ENCODE data around the gene HOMER2. TPM values are rescaled to one million over a fixed set of nuclear protein-coding genes. Genes with fewer than 3 reads are reported as not detected.
A peak's percentile ranks its signal among the peaks of the same experiment; 100 is the strongest.

HOMER2 gene
- total and polyA plus RNA-seq, 9 of the 15 experiments (the other 6 are each of a cell fraction or from before 2014, with no cell fraction given), result 0.13 to 0.47 (median 0.29) TPM; not detected in 1

DNA sequence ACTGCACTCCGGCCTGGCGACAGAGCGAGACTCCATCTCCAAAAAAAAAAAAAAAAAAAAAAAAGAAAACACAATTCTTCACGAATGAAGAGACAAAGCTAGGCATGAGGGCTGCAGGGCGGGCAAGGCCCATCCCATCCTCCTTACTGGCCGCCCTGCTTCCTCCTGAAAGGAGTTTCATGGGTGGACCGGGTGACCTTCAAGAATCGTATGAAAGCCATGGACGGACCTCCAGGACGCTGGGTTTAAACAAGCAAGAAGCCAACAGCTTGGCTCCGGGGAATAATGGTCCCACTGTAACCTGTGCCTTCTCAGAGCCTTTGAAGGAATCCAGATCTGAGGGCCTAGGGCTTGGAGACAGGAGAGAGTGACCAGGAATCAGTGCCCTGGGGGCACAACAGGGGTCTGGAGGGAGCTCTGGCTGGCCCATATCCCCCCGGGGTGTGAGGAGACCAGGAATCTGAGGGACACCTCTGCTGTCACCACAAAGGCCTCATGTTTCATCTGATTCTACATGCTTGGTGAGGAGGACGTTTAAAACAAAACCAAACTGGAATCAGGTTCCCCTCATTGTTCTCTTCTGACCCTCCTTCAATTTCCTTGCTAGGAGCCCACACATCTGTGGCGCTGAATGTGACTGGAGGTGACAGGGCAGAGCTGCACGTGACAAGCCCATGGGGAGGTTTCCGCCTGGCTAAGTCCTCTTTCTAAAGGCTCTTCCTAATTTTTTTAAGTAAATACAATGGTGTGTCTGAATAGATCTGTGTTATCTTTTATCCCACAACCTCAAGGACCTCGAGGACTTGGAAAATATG lies 97.0 kb downstream of the HOMER2 start (continued):
- TF ChIP-seq, protein P1, sequence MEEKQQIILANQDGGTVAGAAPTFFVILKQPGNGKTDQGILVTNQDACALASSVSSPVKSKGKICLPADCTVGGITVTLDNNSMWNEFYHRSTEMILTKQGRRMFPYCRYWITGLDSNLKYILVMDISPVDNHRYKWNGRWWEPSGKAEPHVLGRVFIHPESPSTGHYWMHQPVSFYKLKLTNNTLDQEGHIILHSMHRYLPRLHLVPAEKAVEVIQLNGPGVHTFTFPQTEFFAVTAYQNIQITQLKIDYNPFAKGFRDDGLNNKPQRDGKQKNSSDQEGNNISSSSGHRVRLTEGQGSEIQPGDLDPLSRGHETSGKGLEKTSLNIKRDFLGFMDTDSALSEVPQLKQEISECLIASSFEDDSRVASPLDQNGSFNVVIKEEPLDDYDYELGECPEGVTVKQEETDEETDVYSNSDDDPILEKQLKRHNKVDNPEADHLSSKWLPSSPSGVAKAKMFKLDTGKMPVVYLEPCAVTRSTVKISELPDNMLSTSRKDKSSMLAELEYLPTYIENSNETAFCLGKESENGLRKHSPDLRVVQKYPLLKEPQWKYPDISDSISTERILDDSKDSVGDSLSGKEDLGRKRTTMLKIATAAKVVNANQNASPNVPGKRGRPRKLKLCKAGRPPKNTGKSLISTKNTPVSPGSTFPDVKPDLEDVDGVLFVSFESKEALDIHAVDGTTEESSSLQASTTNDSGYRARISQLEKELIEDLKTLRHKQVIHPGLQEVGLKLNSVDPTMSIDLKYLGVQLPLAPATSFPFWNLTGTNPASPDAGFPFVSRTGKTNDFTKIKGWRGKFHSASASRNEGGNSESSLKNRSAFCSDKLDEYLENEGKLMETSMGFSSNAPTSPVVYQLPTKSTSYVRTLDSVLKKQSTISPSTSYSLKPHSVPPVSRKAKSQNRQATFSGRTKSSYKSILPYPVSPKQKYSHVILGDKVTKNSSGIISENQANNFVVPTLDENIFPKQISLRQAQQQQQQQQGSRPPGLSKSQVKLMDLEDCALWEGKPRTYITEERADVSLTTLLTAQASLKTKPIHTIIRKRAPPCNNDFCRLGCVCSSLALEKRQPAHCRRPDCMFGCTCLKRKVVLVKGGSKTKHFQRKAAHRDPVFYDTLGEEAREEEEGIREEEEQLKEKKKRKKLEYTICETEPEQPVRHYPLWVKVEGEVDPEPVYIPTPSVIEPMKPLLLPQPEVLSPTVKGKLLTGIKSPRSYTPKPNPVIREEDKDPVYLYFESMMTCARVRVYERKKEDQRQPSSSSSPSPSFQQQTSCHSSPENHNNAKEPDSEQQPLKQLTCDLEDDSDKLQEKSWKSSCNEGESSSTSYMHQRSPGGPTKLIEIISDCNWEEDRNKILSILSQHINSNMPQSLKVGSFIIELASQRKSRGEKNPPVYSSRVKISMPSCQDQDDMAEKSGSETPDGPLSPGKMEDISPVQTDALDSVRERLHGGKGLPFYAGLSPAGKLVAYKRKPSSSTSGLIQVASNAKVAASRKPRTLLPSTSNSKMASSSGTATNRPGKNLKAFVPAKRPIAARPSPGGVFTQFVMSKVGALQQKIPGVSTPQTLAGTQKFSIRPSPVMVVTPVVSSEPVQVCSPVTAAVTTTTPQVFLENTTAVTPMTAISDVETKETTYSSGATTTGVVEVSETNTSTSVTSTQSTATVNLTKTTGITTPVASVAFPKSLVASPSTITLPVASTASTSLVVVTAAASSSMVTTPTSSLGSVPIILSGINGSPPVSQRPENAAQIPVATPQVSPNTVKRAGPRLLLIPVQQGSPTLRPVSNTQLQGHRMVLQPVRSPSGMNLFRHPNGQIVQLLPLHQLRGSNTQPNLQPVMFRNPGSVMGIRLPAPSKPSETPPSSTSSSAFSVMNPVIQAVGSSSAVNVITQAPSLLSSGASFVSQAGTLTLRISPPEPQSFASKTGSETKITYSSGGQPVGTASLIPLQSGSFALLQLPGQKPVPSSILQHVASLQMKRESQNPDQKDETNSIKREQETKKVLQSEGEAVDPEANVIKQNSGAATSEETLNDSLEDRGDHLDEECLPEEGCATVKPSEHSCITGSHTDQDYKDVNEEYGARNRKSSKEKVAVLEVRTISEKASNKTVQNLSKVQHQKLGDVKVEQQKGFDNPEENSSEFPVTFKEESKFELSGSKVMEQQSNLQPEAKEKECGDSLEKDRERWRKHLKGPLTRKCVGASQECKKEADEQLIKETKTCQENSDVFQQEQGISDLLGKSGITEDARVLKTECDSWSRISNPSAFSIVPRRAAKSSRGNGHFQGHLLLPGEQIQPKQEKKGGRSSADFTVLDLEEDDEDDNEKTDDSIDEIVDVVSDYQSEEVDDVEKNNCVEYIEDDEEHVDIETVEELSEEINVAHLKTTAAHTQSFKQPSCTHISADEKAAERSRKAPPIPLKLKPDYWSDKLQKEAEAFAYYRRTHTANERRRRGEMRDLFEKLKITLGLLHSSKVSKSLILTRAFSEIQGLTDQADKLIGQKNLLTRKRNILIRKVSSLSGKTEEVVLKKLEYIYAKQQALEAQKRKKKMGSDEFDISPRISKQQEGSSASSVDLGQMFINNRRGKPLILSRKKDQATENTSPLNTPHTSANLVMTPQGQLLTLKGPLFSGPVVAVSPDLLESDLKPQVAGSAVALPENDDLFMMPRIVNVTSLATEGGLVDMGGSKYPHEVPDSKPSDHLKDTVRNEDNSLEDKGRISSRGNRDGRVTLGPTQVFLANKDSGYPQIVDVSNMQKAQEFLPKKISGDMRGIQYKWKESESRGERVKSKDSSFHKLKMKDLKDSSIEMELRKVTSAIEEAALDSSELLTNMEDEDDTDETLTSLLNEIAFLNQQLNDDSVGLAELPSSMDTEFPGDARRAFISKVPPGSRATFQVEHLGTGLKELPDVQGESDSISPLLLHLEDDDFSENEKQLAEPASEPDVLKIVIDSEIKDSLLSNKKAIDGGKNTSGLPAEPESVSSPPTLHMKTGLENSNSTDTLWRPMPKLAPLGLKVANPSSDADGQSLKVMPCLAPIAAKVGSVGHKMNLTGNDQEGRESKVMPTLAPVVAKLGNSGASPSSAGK (IDR thresholded peaks at IDR 0.05), result peak; percentile 85
- TF ChIP-seq E2F8 (IDR thresholded peaks at IDR 0.05; ENCODE audit: low read depth, partially characterized antibody) (no peak), NFYB (IDR thresholded peaks at IDR 0.05; ENCODE audit: extremely low read depth, insufficient read length) (no peak), KHSRP (IDR thresholded peaks at IDR 0.05) (no peak), SOX6 (IDR thresholded peaks at IDR 0.05) (peak; percentile 84), FOXA3 (CRISPR knock-in tag; conservative IDR thresholded peaks at IDR 0.05 in 1 of 2, IDR thresholded peaks at IDR 0.05 in 1 of 2) (0 out of 4 replicates have a peak, but pooled peaks of 1 of the 2 experiments have one; percentile 37), ZNF12 (CRISPR knock-in tag; IDR thresholded peaks at IDR 0.05) (no peak), EP300 (IDR thresholded peaks at IDR 0.05; ENCODE audit: low read length) (0 out of 2 replicates have a peak, but pooled peaks have one; percentile 19), RAD51 (IDR thresholded peaks at IDR 0.05; ENCODE audit: borderline replicate concordance, low read depth) (peak; percentile 59), NUFIP1 (IDR thresholded peaks at IDR 0.05; ENCODE audit: partially characterized antibody) (no peak)
- TF ChIP-seq, protein P2, sequence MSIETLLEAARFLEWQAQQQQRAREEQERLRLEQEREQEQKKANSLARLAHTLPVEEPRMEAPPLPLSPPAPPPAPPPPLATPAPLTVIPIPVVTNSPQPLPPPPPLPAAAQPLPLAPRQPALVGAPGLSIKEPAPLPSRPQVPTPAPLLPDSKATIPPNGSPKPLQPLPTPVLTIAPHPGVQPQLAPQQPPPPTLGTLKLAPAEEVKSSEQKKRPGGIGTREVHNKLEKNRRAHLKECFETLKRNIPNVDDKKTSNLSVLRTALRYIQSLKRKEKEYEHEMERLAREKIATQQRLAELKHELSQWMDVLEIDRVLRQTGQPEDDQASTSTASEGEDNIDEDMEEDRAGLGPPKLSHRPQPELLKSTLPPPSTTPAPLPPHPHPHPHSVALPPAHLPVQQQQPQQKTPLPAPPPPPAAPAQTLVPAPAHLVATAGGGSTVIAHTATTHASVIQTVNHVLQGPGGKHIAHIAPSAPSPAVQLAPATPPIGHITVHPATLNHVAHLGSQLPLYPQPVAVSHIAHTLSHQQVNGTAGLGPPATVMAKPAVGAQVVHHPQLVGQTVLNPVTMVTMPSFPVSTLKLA (conservative IDR thresholded peaks at IDR 0.05), result 0 out of 4 replicates have a peak, but pooled peaks of 1 of the 2 experiments have one; percentile 32

All from K562 (cell line).